HG02798 (cell line): ENCODE results near the gene PRRG2.

Source experiments
- ATAC-seq: cut with Tn5 transposase; IDR thresholded peaks from one replicate; pipeline ENCODE4 v1.9.1; 2021; ENCODE audit warnings: mild to moderate bottlenecking; ENCODE audit not compliant: unreplicated experiment, poor library complexity

Gene PRRG2

GRCh38 chr19:49556412-49557398, 24.4 kb upstream of the PRRG2 start:
- no peak for ATAC-seq

GRCh38 chr19:49557641-49558325, 23.3 kb upstream of the PRRG2 start:
- no peak for ATAC-seq

GRCh38 chr19:49558591-49558990, 22.5 kb upstream of the PRRG2 start:
- ATAC-seq = no peak

GRCh38 chr19:49559443-49559842, 21.7 kb upstream of the PRRG2 start:
- no peak for ATAC-seq

GRCh38 chr19:49559928-49560327, 21.2 kb upstream of the PRRG2 start:
- no peak for ATAC-seq

GRCh38 chr19:49560358-49560900, 20.7 kb upstream of the PRRG2 start:
- ATAC-seq = no peak

GRCh38 chr19:49564616-49565045, 16.5 kb upstream of the PRRG2 start:
- ATAC-seq = no peak

- ATAC-seq = no peak
These were observed 15.9 kb upstream of the PRRG2 start for GRCh38 chr19:49565261-49565660.

GRCh38 chr19:49566302-49566701, 14.8 kb upstream of the PRRG2 start:
- ATAC-seq = no peak

GRCh38 chr19:49567861-49568441, 13.2 kb upstream of the PRRG2 start:
- no peak for ATAC-seq

- no peak for ATAC-seq
These were observed 10.8 kb upstream of the PRRG2 start for GRCh38 chr19:49570138-49570856.

- ATAC-seq = no peak
These were observed 10.0 kb upstream of the PRRG2 start for GRCh38 chr19:49570997-49571676.

- no peak for ATAC-seq
These were observed 8.1 kb upstream of the PRRG2 start for GRCh38 chr19:49573009-49573408.

GRCh38 chr19:49573425-49573824, 7.7 kb upstream of the PRRG2 start:
- ATAC-seq = no peak

- ATAC-seq = no peak
These were observed 6.8 kb upstream of the PRRG2 start for GRCh38 chr19:49574206-49574755.

- ATAC-seq = no peak
These were observed 1.9 kb upstream of the PRRG2 start for GRCh38 chr19:49579193-49579592.

GRCh38 chr19:49579947-49580263, 1.2 kb upstream of the PRRG2 start:
- ATAC-seq = no peak

GRCh38 chr19:49580264-49581006, 681 bp upstream of the PRRG2 start, which contains the start of gene NOSIP:
TSS of gene NOSIP (minus strand) at chr19:49580556. CDS start at chr19:49560691, 19,865 bp downstream.
- peak; percentile 96 for ATAC-seq

- no peak for ATAC-seq
These were observed 2.1 kb downstream of the PRRG2 start for GRCh38 chr19:49583239-49583638.
